Endodermal cell (in vitro differentiated cells): ENCODE data around the gene CASP5. TPM values are rescaled to one million over a fixed set of nuclear protein-coding genes. Genes with fewer than 3 reads are reported as not detected.

Experiments
- DNase-seq: peaks from one replicate; pipeline ENCODE4 v3.0.0-alpha.2; 2017
- H3K27ac ChIP-seq: 2 replicates; pipeline ENCODE4 v1.5.1; 2013; ENCODE audit warnings: mild to moderate bottlenecking, low read depth, low read length, moderate library complexity
- H3K27me3 ChIP-seq: 2 replicates; pipeline ENCODE4 v1.6.1; 2013; ENCODE audit warnings: mild to moderate bottlenecking, low read length, moderate library complexity; ENCODE audit not compliant: insufficient read depth, control insufficient read depth, poor library complexity, severe bottlenecking
- H3K36me3 ChIP-seq: 2 replicates; pipeline ENCODE4 v1.7.0; 2013; ENCODE audit warnings: mild to moderate bottlenecking, low read length, moderate library complexity; ENCODE audit not compliant: control insufficient read depth, insufficient read depth
- H3K4me1 ChIP-seq: one replicate; pipeline ENCODE4 v1.7.0; 2013; ENCODE audit warnings: low read length; ENCODE audit not compliant: control insufficient read depth, insufficient read depth
- H3K4me3 ChIP-seq: 2 replicates; pipeline ENCODE4 v1.5.1; 2013; ENCODE audit warnings: mild to moderate bottlenecking, low read length, moderate library complexity
- H3K9ac ChIP-seq: 2 replicates; pipeline ENCODE4 v1.6.1; 2013; ENCODE audit warnings: mild to moderate bottlenecking, low read length, moderate library complexity; ENCODE audit not compliant: poor library complexity, severe bottlenecking; ENCODE audit errors: extremely low read depth
- H3K9me3 ChIP-seq: 2 replicates; pipeline ENCODE4 v1.6.1; 2013; ENCODE audit warnings: mild to moderate bottlenecking, low read length, moderate library complexity; ENCODE audit not compliant: control insufficient read depth
- H3K27ac Mint-ChIP-seq: 2 replicates; pipeline ENCODE4 v1.8.0; 2020; ENCODE audit warnings: mixed read lengths
- H3K27me3 Mint-ChIP-seq: 2 replicates; pipeline ENCODE4 v1.8.0; 2021; ENCODE audit warnings: mild to moderate bottlenecking, mixed read lengths; ENCODE audit not compliant: insufficient read depth
- H3K36me3 Mint-ChIP-seq: 2 replicates; pipeline ENCODE4 v1.8.0; 2020; ENCODE audit warnings: low read depth, mixed read lengths
- H3K4me1 Mint-ChIP-seq: 2 replicates; pipeline ENCODE4 v1.8.0; 2020; ENCODE audit warnings: mixed read lengths
- H3K4me3 Mint-ChIP-seq: 2 replicates; pipeline ENCODE4 v1.8.0; 2020; ENCODE audit warnings: mild to moderate bottlenecking, moderate library complexity, mixed read lengths
- H3K9me3 Mint-ChIP-seq: 2 replicates; pipeline ENCODE4 v1.8.0; 2020; ENCODE audit warnings: mild to moderate bottlenecking, mixed read lengths
- WGBS, 2 experiments: methylation state at CpG; one replicate each; pipeline versions ENCODE4 v1.1.5 to v1.1.7; 2013; ENCODE audit warnings: missing lambda C conversion rate in 2 of 2, mixed read lengths in 1 of 2; ENCODE audit not compliant: insufficient coverage in 1 of 2, insufficient read length in 1 of 2; 5-methylcytosine and 5-hydroxymethylcytosine counted together
- total RNA-seq, 2 donors: library from RNA; stranded (reverse); fragmentation: NEBNext Ultra II Directional in 1 of 2; extraction: Animal tissue kit (Norgen Biotek cat#: 25700) in 1 of 2; gene quantifications; 2 replicates in 1 of 2; 3 replicates in 1 of 2; pipeline ENCODE4 v1.2.1, GENCODE V29; 2021
- TF ChIP-seq, protein P1 (sequence below): fragments of 200-600 bp; sonication (generic); conservative IDR thresholded peaks from 2 replicates; pipeline ENCODE4 v1.5.0; 2021; ENCODE audit warnings: antibody characterized with exemption, mild to moderate bottlenecking

CASP5 gene
- total RNA-seq, 2 donors from 2014 or later = not detected

DNA sequence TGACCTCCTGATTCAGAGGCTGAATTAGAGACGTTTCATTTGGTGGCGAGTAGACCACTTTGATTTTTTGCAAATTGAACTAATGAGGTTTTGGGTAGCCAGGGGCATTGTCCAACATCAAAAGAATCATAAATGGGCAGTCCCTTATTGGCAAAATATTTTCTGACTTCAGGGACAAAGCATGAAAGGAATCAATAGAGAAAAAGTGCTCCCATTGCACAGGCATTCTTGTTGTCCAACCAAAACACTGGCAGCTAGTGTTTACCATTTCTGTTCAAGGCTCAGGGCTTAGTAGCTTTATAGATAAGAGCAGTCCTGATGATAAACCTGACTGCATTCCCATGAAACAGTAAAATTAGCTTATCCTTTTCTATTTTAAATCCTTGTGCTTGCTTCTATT is 28.6 kb upstream of the CASP5 start:
- Mint-ChIP-seq H3K9me3 (no peaks in the 10 kb centered on the region), H3K27ac (no peak overlapping the region), H3K27me3 (no peaks in the 10 kb centered on the region), H3K4me1 (no peaks in the 10 kb centered on the region), H3K4me3 (no peak overlapping the region), H3K36me3 (no peaks in the 10 kb centered on the region)
- H3K9ac ChIP-seq = no peak overlapping the region
- no peak overlapping the region for H3K4me3 ChIP-seq
- H3K27me3 ChIP-seq = no peaks in the 10 kb centered on the region
- no peaks in the 10 kb centered on the region for H3K36me3 ChIP-seq
- H3K27ac ChIP-seq = no peak overlapping the region
- 88 to 100% methylated on average over 2 of the region's 2 CpGs for WGBS, 2 experiments
- TF ChIP-seq, protein P1, sequence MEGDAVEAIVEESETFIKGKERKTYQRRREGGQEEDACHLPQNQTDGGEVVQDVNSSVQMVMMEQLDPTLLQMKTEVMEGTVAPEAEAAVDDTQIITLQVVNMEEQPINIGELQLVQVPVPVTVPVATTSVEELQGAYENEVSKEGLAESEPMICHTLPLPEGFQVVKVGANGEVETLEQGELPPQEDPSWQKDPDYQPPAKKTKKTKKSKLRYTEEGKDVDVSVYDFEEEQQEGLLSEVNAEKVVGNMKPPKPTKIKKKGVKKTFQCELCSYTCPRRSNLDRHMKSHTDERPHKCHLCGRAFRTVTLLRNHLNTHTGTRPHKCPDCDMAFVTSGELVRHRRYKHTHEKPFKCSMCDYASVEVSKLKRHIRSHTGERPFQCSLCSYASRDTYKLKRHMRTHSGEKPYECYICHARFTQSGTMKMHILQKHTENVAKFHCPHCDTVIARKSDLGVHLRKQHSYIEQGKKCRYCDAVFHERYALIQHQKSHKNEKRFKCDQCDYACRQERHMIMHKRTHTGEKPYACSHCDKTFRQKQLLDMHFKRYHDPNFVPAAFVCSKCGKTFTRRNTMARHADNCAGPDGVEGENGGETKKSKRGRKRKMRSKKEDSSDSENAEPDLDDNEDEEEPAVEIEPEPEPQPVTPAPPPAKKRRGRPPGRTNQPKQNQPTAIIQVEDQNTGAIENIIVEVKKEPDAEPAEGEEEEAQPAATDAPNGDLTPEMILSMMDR = no peak
- no peaks in the 10 kb centered on the region for H3K9me3 ChIP-seq
- DNase-seq = no peak
- peaks cover 2% of the 10 kb centered on the region for H3K4me1 ChIP-seq

DNA sequence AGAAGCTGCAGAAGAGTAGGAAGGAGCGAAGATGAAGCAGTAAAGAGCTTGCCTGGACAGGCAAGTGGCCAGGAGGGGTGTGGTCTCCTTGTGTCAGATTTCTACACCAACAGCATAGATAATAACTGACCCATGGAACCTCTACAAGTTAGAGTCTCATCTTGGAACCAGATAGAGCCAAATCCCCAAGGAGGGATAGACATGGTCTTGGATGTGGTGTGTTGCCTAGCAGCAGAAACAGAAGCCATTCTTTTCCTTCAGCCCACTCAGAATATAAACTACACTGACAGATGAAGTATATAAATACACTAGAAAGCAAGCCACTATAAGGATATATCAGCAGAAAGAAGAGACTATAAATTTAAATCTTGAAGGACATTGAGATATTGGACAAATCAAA is 26.5 kb upstream of the CASP5 start:
- Histone ChIP-seq H3K27me3 (no peaks in the 10 kb centered on the region), H3K27ac (no peak overlapping the region), H3K9ac (no peak overlapping the region), H3K4me1 (no peaks in the 10 kb centered on the region), H3K9me3 (no peaks in the 10 kb centered on the region), H3K4me3 (no peak overlapping the region), H3K36me3 (no peaks in the 10 kb centered on the region)
- 100% methylated on average over 1 of the region's 1 CpG; no CpG with 5 or more reads in 1 of the 2 experiments for WGBS, 2 experiments
- H3K36me3 Mint-ChIP-seq = no peaks in the 10 kb centered on the region
- no peak overlapping the region for H3K27ac Mint-ChIP-seq
- no peaks in the 10 kb centered on the region for H3K27me3 Mint-ChIP-seq
- H3K4me1 Mint-ChIP-seq = no peaks in the 10 kb centered on the region
- TF ChIP-seq, protein P1 = no peak
- no peak overlapping the region for H3K4me3 Mint-ChIP-seq
- H3K9me3 Mint-ChIP-seq = no peaks in the 10 kb centered on the region
- DNase-seq = no peak

DNA sequence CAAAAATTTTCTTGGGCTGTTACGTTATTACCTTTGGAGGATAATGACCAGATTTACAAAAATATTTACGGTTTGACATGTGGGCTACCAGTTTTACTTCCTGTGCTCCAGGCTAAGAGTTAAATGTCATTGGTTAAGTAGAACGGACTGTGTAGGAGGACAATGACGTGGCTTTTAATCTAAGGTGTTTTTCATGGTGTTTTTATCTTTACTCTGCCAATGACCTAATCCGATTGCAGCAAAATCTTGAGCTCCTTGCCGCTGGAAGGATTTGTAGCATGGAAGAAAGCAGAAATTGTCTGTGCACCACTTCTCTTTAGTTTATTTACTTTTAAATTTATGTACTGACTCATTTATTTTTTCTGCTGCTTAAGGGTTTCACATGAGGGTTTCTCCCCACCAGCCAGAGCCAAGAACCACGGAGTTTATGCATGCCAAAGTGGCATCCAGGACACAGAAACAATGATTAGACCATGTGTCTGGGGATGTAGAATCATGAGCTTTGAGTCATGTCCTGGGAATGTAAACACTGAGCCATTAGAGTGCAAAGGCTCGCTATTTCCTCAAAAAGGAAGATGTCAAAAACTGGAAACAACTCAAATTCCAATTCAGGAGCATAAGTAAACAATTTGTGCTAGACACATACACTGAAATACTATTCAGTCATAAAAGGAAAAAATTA is 24.1 kb upstream of the CASP5 start:
- H3K9me3 ChIP-seq = no peaks in the 10 kb centered on the region
- no peaks in the 10 kb centered on the region for H3K4me1 ChIP-seq
- Mint-ChIP-seq H3K27ac (no peak overlapping the region), H3K36me3 (no peaks in the 10 kb centered on the region), H3K9me3 (no peaks in the 10 kb centered on the region), H3K4me3 (no peak overlapping the region), H3K4me1 (no peaks in the 10 kb centered on the region), H3K27me3 (no peaks in the 10 kb centered on the region)
- no peak overlapping the region for H3K27ac ChIP-seq
- TF ChIP-seq, protein P1 = no peak
- H3K4me3 ChIP-seq = no peak overlapping the region
- no peaks in the 10 kb centered on the region for H3K36me3 ChIP-seq
- DNase-seq = no peak
- H3K27me3 ChIP-seq = no peaks in the 10 kb centered on the region
- H3K9ac ChIP-seq = no peak overlapping the region
- WGBS, 2 experiments = 79 to 91% methylated on average over 5 to 8 of the region's 8 CpGs
